Activated T-helper 17 cell treated with anti-CD3 and anti-CD28 coated beads, Interleukin-2, amount 50 U/mL, for 72 hours (primary cell): ENCODE results near the gene HELZ2. TPM values are rescaled to one million over a fixed set of nuclear protein-coding genes. Genes with fewer than 3 reads are reported as not detected.

ENCODE experiments used
- ATAC-seq: fragments of 150-1000 bp; cut with Tn5 transposase; replicated peaks from 2 replicates; pipeline ENCODE4 v1.10.0; 2021; ENCODE audit warnings: mild to moderate bottlenecking, moderate library complexity
- H3K27ac Mint-ChIP-seq: one replicate; pipeline ENCODE4 v1.8.0; 2022; ENCODE audit warnings: mixed read lengths
- H3K27me3 Mint-ChIP-seq: one replicate; pipeline ENCODE4 v1.8.0; 2022; ENCODE audit warnings: mixed read lengths
- H3K36me3 Mint-ChIP-seq: one replicate; pipeline ENCODE4 v1.8.0; 2022; ENCODE audit warnings: low read depth, mild to moderate bottlenecking, mixed read lengths
- H3K4me1 Mint-ChIP-seq: one replicate; pipeline ENCODE4 v1.8.0; 2022; ENCODE audit warnings: mixed read lengths
- H3K4me3 Mint-ChIP-seq: one replicate; pipeline ENCODE4 v1.8.0; 2022; ENCODE audit warnings: mild to moderate bottlenecking, mixed read lengths
- H3K9me3 Mint-ChIP-seq: one replicate; pipeline ENCODE4 v1.8.0; 2022; ENCODE audit warnings: mixed read lengths
- total RNA-seq, 2 donors: library from RNA; stranded (reverse); gene quantifications; one replicate each; pipeline ENCODE4 v1.2.3, GENCODE V29; 2022

The HELZ2 gene
- total RNA-seq, 2 donors from 2014 or later: 8.2 to 12.6 TPM

- H3K4me1 Mint-ChIP-seq: peaks cover 10% of the 10 kb centered on the region
- no peaks in the 10 kb centered on the region for H3K9me3 Mint-ChIP-seq
- no peak for ATAC-seq
- H3K27ac Mint-ChIP-seq: no peak within 1 kb of the TSS
- no peak within 1 kb of the TSS for H3K4me3 Mint-ChIP-seq
- H3K27me3 Mint-ChIP-seq: peaks cover 4% of the 10 kb centered on the region
- H3K36me3 Mint-ChIP-seq: no peaks in the 10 kb centered on the region
Measured at GRCh38 chr20:63547725-63548480, 26.1 kb downstream of the HELZ2 start, which contains the start of gene SRMS. SRMS (minus strand) TSS chr20:63547749; CDS start chr20:63547463, 286 bp downstream.

GRCh38 chr20:63546956-63547724, 26.9 kb downstream of the HELZ2 start:
- Mint-ChIP-seq H3K27me3 (peaks cover 4% of the 10 kb centered on the region), H3K4me3 (no peak overlapping the region)

GRCh38 chr20:63546256-63546955, 27.6 kb downstream of the HELZ2 start:
- H3K27ac Mint-ChIP-seq: no peak overlapping the region
- peaks cover 4% of the 10 kb centered on the region for H3K27me3 Mint-ChIP-seq
- no peak overlapping the region for H3K4me3 Mint-ChIP-seq
- H3K4me1 Mint-ChIP-seq: peaks cover 5% of the 10 kb centered on the region
- ATAC-seq: no peak
- no peaks in the 10 kb centered on the region for H3K9me3 Mint-ChIP-seq
- H3K36me3 Mint-ChIP-seq: no peaks in the 10 kb centered on the region

More at GRCh38 chr20:63546956-63547724, 26.9 kb downstream of the HELZ2 start:
- Mint-ChIP-seq H3K9me3 (no peaks in the 10 kb centered on the region), H3K36me3 (no peaks in the 10 kb centered on the region), H3K27ac (no peak overlapping the region), H3K4me1 (peaks cover 5% of the 10 kb centered on the region)
- ATAC-seq: no peak

- ATAC-seq: no peak
Measured at GRCh38 chr20:63545814-63546213, 28.2 kb downstream of the HELZ2 start.

GRCh38 chr20:63544958-63545516, 29.0 kb downstream of the HELZ2 start:
- peak overlapping the region; percentile 8 for H3K27ac Mint-ChIP-seq
- H3K4me1 Mint-ChIP-seq: peaks cover 5% of the 10 kb centered on the region
- H3K36me3 Mint-ChIP-seq: no peaks in the 10 kb centered on the region
- H3K9me3 Mint-ChIP-seq: no peaks in the 10 kb centered on the region
- peaks cover 4% of the 10 kb centered on the region for H3K27me3 Mint-ChIP-seq
- no peak overlapping the region for H3K4me3 Mint-ChIP-seq
- ATAC-seq: no peak

More at GRCh38 chr20:63545814-63546213, 28.2 kb downstream of the HELZ2 start:
- Mint-ChIP-seq H3K27me3 (peaks cover 4% of the 10 kb centered on the region), H3K36me3 (no peaks in the 10 kb centered on the region), H3K9me3 (no peaks in the 10 kb centered on the region), H3K4me1 (peaks cover 5% of the 10 kb centered on the region), H3K27ac (peak overlapping the region; percentile 8), H3K4me3 (no peak overlapping the region)

GRCh38 chr20:63544241-63544957, 29.6 kb downstream of the HELZ2 start:
- no peaks in the 10 kb centered on the region for H3K9me3 Mint-ChIP-seq
- H3K27me3 Mint-ChIP-seq: peaks cover 1% of the 10 kb centered on the region
- H3K36me3 Mint-ChIP-seq: no peaks in the 10 kb centered on the region

GRCh38 chr20:63543733-63544132, 30.3 kb downstream of the HELZ2 start:
- Mint-ChIP-seq H3K27ac (no peak overlapping the region), H3K4me1 (peaks cover 5% of the 10 kb centered on the region), H3K27me3 (no peaks in the 10 kb centered on the region), H3K4me3 (no peak overlapping the region), H3K36me3 (no peaks in the 10 kb centered on the region), H3K9me3 (no peaks in the 10 kb centered on the region)
- no peak for ATAC-seq

More at GRCh38 chr20:63544241-63544957, 29.6 kb downstream of the HELZ2 start:
- Mint-ChIP-seq H3K27ac (no peak overlapping the region), H3K4me3 (no peak overlapping the region), H3K4me1 (peaks cover 5% of the 10 kb centered on the region)
- no peak for ATAC-seq

GRCh38 chr20:63543131-63543530, 30.9 kb downstream of the HELZ2 start:
- ATAC-seq: no peak
- H3K4me3 Mint-ChIP-seq: no peak overlapping the region
- H3K4me1 Mint-ChIP-seq: peaks cover 5% of the 10 kb centered on the region
- H3K27me3 Mint-ChIP-seq: no peaks in the 10 kb centered on the region
- H3K36me3 Mint-ChIP-seq: no peaks in the 10 kb centered on the region
- H3K27ac Mint-ChIP-seq: no peak overlapping the region
- H3K9me3 Mint-ChIP-seq: no peaks in the 10 kb centered on the region

GRCh38 chr20:63542696-63543095, 31.3 kb downstream of the HELZ2 start:
- H3K4me3 Mint-ChIP-seq: no peak overlapping the region
- H3K4me1 Mint-ChIP-seq: peaks cover 5% of the 10 kb centered on the region
- no peaks in the 10 kb centered on the region for H3K36me3 Mint-ChIP-seq
- no peak overlapping the region for H3K27ac Mint-ChIP-seq
- ATAC-seq: no peak
- no peaks in the 10 kb centered on the region for H3K27me3 Mint-ChIP-seq
- no peaks in the 10 kb centered on the region for H3K9me3 Mint-ChIP-seq

GRCh38 chr20:63542031-63542559, 31.9 kb downstream of the HELZ2 start:
- Mint-ChIP-seq H3K27ac (no peak overlapping the region), H3K9me3 (no peaks in the 10 kb centered on the region), H3K4me3 (no peak overlapping the region), H3K27me3 (no peaks in the 10 kb centered on the region), H3K4me1 (peaks cover 5% of the 10 kb centered on the region), H3K36me3 (no peaks in the 10 kb centered on the region)
- no peak for ATAC-seq

GRCh38 chr20:63541371-63541770, 32.7 kb downstream of the HELZ2 start:
- Mint-ChIP-seq H3K36me3 (no peaks in the 10 kb centered on the region), H3K4me1 (peaks cover 5% of the 10 kb centered on the region), H3K4me3 (no peak overlapping the region), H3K27me3 (no peaks in the 10 kb centered on the region), H3K27ac (no peak overlapping the region), H3K9me3 (no peaks in the 10 kb centered on the region)
- no peak for ATAC-seq

- no peak for ATAC-seq
- H3K27ac Mint-ChIP-seq: no peak overlapping the region
- no peaks in the 10 kb centered on the region for H3K27me3 Mint-ChIP-seq
- H3K4me1 Mint-ChIP-seq: peaks cover 5% of the 10 kb centered on the region
- H3K36me3 Mint-ChIP-seq: no peaks in the 10 kb centered on the region
- no peaks in the 10 kb centered on the region for H3K9me3 Mint-ChIP-seq
- no peak overlapping the region for H3K4me3 Mint-ChIP-seq
Measured at GRCh38 chr20:63540417-63541186, 33.4 kb downstream of the HELZ2 start.
